Endodermal cell (in vitro differentiated cells): ENCODE data around the gene LRCH3. TPM values are rescaled to one million over a fixed set of nuclear protein-coding genes. Genes with fewer than 3 reads are reported as not detected.

Experiments
- DNase-seq: peaks from one replicate; pipeline ENCODE4 v3.0.0-alpha.2; 2017
- H3K27ac ChIP-seq: 2 replicates; pipeline ENCODE4 v1.5.1; 2013; ENCODE audit warnings: mild to moderate bottlenecking, low read depth, low read length, moderate library complexity
- H3K27me3 ChIP-seq: 2 replicates; pipeline ENCODE4 v1.6.1; 2013; ENCODE audit warnings: mild to moderate bottlenecking, low read length, moderate library complexity; ENCODE audit not compliant: insufficient read depth, control insufficient read depth, poor library complexity, severe bottlenecking
- H3K36me3 ChIP-seq: 2 replicates; pipeline ENCODE4 v1.7.0; 2013; ENCODE audit warnings: mild to moderate bottlenecking, low read length, moderate library complexity; ENCODE audit not compliant: control insufficient read depth, insufficient read depth
- H3K4me1 ChIP-seq: one replicate; pipeline ENCODE4 v1.7.0; 2013; ENCODE audit warnings: low read length; ENCODE audit not compliant: control insufficient read depth, insufficient read depth
- H3K4me3 ChIP-seq: 2 replicates; pipeline ENCODE4 v1.5.1; 2013; ENCODE audit warnings: mild to moderate bottlenecking, low read length, moderate library complexity
- H3K9ac ChIP-seq: 2 replicates; pipeline ENCODE4 v1.6.1; 2013; ENCODE audit warnings: mild to moderate bottlenecking, low read length, moderate library complexity; ENCODE audit not compliant: poor library complexity, severe bottlenecking; ENCODE audit errors: extremely low read depth
- H3K9me3 ChIP-seq: 2 replicates; pipeline ENCODE4 v1.6.1; 2013; ENCODE audit warnings: mild to moderate bottlenecking, low read length, moderate library complexity; ENCODE audit not compliant: control insufficient read depth
- H3K27ac Mint-ChIP-seq: 2 replicates; pipeline ENCODE4 v1.8.0; 2020; ENCODE audit warnings: mixed read lengths
- H3K27me3 Mint-ChIP-seq: 2 replicates; pipeline ENCODE4 v1.8.0; 2021; ENCODE audit warnings: mild to moderate bottlenecking, mixed read lengths; ENCODE audit not compliant: insufficient read depth
- H3K36me3 Mint-ChIP-seq: 2 replicates; pipeline ENCODE4 v1.8.0; 2020; ENCODE audit warnings: low read depth, mixed read lengths
- H3K4me1 Mint-ChIP-seq: 2 replicates; pipeline ENCODE4 v1.8.0; 2020; ENCODE audit warnings: mixed read lengths
- H3K4me3 Mint-ChIP-seq: 2 replicates; pipeline ENCODE4 v1.8.0; 2020; ENCODE audit warnings: mild to moderate bottlenecking, moderate library complexity, mixed read lengths
- H3K9me3 Mint-ChIP-seq: 2 replicates; pipeline ENCODE4 v1.8.0; 2020; ENCODE audit warnings: mild to moderate bottlenecking, mixed read lengths
- CTCF ChIP-seq: fragments of 200-600 bp; sonication (generic); conservative IDR thresholded peaks from 2 replicates; pipeline ENCODE4 v1.5.0; 2021; ENCODE audit warnings: antibody characterized with exemption, mild to moderate bottlenecking
- WGBS, 2 experiments: methylation state at CpG; one replicate each; pipeline versions ENCODE4 v1.1.5 to v1.1.7; 2013; ENCODE audit warnings: missing lambda C conversion rate in 2 of 2, mixed read lengths in 1 of 2; ENCODE audit not compliant: insufficient coverage in 1 of 2, insufficient read length in 1 of 2; 5-methylcytosine and 5-hydroxymethylcytosine counted together
- total RNA-seq, 2 donors: library from RNA; stranded (reverse); fragmentation: NEBNext Ultra II Directional in 1 of 2; extraction: Animal tissue kit (Norgen Biotek cat#: 25700) in 1 of 2; gene quantifications; 2 replicates in 1 of 2; 3 replicates in 1 of 2; pipeline ENCODE4 v1.2.1, GENCODE V29; 2021

The LRCH3 gene
- total RNA-seq, 2 donors from 2014 or later: 67.1 to 70.2 TPM

GRCh38 chr3:197856199-197856816 is 65.3 kb downstream of the LRCH3 start:
- Histone ChIP-seq H3K27ac (no peak overlapping the region), H3K36me3 (peaks cover 80% of the 10 kb centered on the region), H3K4me3 (peak overlapping the region; percentile 52), H3K27me3 (no peaks in the 10 kb centered on the region), H3K4me1 (no peaks in the 10 kb centered on the region), H3K9me3 (peaks cover 26% of the 10 kb centered on the region), H3K9ac (no peak overlapping the region)
- Mint-ChIP-seq H3K4me3 (no peak overlapping the region), H3K4me1 (peaks cover 18% of the 10 kb centered on the region), H3K36me3 (peaks cover 64% of the 10 kb centered on the region), H3K9me3 (peaks cover 15% of the 10 kb centered on the region), H3K27me3 (no peaks in the 10 kb centered on the region), H3K27ac (peak overlapping the region; percentile 88)
- DNase-seq: no peak
- WGBS, 2 experiments: 95 to 100% methylated on average over 2 to 7 of the region's 8 CpGs
- TF ChIP-seq CTCF: no peak

GRCh38 chr3:197858133-197858532 is 67.1 kb downstream of the LRCH3 start:
- Mint-ChIP-seq H3K9me3 (peaks cover 15% of the 10 kb centered on the region), H3K27ac (no peak overlapping the region), H3K36me3 (peaks cover 59% of the 10 kb centered on the region), H3K4me3 (no peak overlapping the region), H3K27me3 (no peaks in the 10 kb centered on the region), H3K4me1 (peaks cover 18% of the 10 kb centered on the region)
- no peak overlapping the region for H3K9ac ChIP-seq
- no peak overlapping the region for H3K4me3 ChIP-seq
- peaks cover 26% of the 10 kb centered on the region for H3K9me3 ChIP-seq
- TF ChIP-seq CTCF: no peak
- no peak for DNase-seq
- no peaks in the 10 kb centered on the region for H3K4me1 ChIP-seq
- H3K27ac ChIP-seq: peak overlapping the region; percentile 58
- peaks cover 63% of the 10 kb centered on the region for H3K36me3 ChIP-seq
- 100% methylated on average over 1 of the region's 3 CpGs; no CpG with 5 or more reads in 1 of the 2 experiments for whole genome bisulfite sequencing, 2 experiments
- no peaks in the 10 kb centered on the region for H3K27me3 ChIP-seq

- Histone ChIP-seq H3K4me1 (no peaks in the 10 kb centered on the region), H3K27ac (peak overlapping the region; percentile 58), H3K4me3 (no peak overlapping the region), H3K9me3 (peaks cover 26% of the 10 kb centered on the region), H3K36me3 (peaks cover 62% of the 10 kb centered on the region), H3K27me3 (no peaks in the 10 kb centered on the region), H3K9ac (no peak overlapping the region)
- Mint-ChIP-seq H3K27ac (peak overlapping the region; percentile 3), H3K4me1 (peaks cover 18% of the 10 kb centered on the region), H3K4me3 (no peak overlapping the region), H3K36me3 (peaks cover 58% of the 10 kb centered on the region), H3K27me3 (no peaks in the 10 kb centered on the region), H3K9me3 (peaks cover 15% of the 10 kb centered on the region)
- TF ChIP-seq CTCF: no peak
- 7 to 34% methylated on average over 2 to 3 of the region's 3 CpGs for WGBS, 2 experiments
- peak; percentile 66 for DNase-seq
Measured at GRCh38 chr3:197858598-197858997, 67.5 kb downstream of the LRCH3 start.
